ENCODE measurements around the gene MYOM1.
A peak's percentile ranks its signal among the peaks of the same experiment; 100 is the strongest.

MYOM1 gene

GRCh38 chr18:3256693-3257626 is 37.2 kb upstream of the MYOM1 start:
- peak; percentile 35 for DNase-seq (ENCODE audit: low read depth)
- no peak overlapping the region for H3K4me3 ChIP-seq (ENCODE audit: low read depth, low read length)
- TF ChIP-seq CTCF (IDR thresholded peaks at IDR 0.05; ENCODE audit: insufficient read depth, low read depth, low read length, missing control alignments), result no peak

GRCh38 chr18:3255611-3256165 is 35.9 kb upstream of the MYOM1 start:
- TF ChIP-seq CTCF (IDR thresholded peaks at IDR 0.05; ENCODE audit: insufficient read depth, low read depth, low read length, missing control alignments), result no peak
- no peak for DNase-seq (ENCODE audit: low read depth)
- no peak overlapping the region for H3K4me3 ChIP-seq (ENCODE audit: low read depth, low read length)

GRCh38 chr18:3254725-3255124 is 35.0 kb upstream of the MYOM1 start:
- no peak overlapping the region for H3K4me3 ChIP-seq (ENCODE audit: low read depth, low read length)
- DNase-seq (ENCODE audit: low read depth), result no peak
- TF ChIP-seq CTCF (IDR thresholded peaks at IDR 0.05; ENCODE audit: insufficient read depth, low read depth, low read length, missing control alignments), result no peak

- no peak for DNase-seq (ENCODE audit: low read depth)
- TF ChIP-seq CTCF (IDR thresholded peaks at IDR 0.05; ENCODE audit: insufficient read depth, low read depth, low read length, missing control alignments), result no peak
- H3K4me3 ChIP-seq (ENCODE audit: low read depth, low read length), result no peak overlapping the region
Observed at GRCh38 chr18:3252843-3253242, 33.1 kb upstream of the MYOM1 start.

- no peak for TF ChIP-seq CTCF (IDR thresholded peaks at IDR 0.05; ENCODE audit: insufficient read depth, low read depth, low read length, missing control alignments)
- DNase-seq (ENCODE audit: low read depth), result no peak
- H3K4me3 ChIP-seq (ENCODE audit: low read depth, low read length), result no peak overlapping the region
Observed at GRCh38 chr18:3251963-3252277, 32.2 kb upstream of the MYOM1 start.

- H3K4me3 ChIP-seq (ENCODE audit: low read depth, low read length), result no peak overlapping the region
- no peak for TF ChIP-seq CTCF (IDR thresholded peaks at IDR 0.05; ENCODE audit: insufficient read depth, low read depth, low read length, missing control alignments)
- DNase-seq (ENCODE audit: low read depth), result no peak
Observed at GRCh38 chr18:3251249-3251962, 31.6 kb upstream of the MYOM1 start.
